Middle frontal gyrus (tissue), 1 donor: Measurements from ENCODE around the gene WIZ.

Experiments used
- DNase-seq: peaks from one replicate; pipeline ENCODE4 v3.0.0-alpha.2; 2015; ENCODE audit warnings: low spot score; ENCODE audit errors: extremely low spot score

WIZ gene

DNA sequence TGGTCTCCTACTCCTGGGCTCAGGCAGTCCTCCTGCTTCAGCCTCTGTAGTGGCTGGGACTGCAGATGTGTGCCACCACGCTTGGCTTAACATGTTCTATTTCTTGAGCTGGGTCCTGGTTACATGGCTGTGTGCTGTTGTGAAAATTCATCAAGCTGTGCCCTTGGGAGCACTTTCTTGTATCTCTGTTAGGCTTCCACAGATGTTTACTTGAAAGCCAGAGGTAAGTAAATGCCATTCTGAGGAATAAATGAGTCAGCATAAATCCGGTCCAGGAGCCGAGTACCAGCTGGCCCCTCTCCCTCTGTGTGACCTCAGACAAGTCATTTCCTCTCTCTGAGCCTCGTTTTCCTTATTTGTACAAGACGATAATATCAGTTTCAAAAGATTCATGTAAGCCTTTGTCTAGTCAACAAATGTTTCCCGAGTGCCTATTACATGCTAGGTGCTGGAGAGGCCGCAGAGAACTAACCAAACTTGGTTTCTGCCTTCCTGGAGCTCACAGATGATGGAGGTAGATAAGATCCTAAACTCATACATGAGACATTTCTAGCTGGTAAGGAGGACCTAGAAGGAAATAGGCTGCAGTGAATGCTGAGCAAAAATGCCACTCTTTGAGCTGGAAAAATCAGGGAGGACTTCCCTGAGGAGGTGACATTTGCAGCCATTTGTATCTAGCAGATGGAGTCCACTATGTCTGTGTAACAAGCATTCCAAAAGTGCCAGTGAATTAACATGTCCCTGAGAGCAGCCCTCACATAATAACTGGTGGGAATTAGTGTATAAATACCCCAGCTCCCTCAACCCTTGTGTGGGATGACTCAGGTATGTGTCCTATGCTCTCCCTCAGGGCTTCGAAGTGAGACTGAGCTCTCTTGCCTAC lies 17.3 kb upstream of the WIZ start:
- no peak for DNase-seq

- no peak for DNase-seq
These were observed 14.9 kb upstream of the WIZ start, which contains the start of gene RASAL3 for GRCh38 chr19:15464394-15465385. TSS of gene RASAL3 (minus strand) at chr19:15464544. CDS start at chr19:15464358, 186 bp downstream.

- DNase-seq = no peak
These were observed 14.2 kb upstream of the WIZ start for GRCh38 chr19:15463861-15464371.

DNA sequence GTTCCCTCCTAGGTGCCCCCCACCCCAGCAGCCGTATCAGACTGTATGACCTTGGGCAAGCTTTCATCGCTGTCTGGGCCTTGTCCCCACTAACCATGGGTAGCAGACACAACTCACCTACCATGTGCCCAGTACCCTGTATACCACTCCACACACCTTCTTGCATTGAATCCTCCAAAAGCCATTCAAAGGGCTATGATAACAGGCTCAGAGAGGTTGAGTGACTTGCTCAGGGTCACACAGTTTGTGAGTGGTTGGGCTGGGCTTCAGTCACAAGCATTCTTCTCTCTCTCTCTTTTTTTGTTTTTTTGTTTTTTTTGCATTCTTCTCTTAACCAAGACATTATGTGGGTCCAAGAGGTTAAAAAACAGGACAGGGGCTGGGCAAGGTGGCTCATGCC lies 11.9 kb upstream of the WIZ start:
- DNase-seq = no peak

DNA sequence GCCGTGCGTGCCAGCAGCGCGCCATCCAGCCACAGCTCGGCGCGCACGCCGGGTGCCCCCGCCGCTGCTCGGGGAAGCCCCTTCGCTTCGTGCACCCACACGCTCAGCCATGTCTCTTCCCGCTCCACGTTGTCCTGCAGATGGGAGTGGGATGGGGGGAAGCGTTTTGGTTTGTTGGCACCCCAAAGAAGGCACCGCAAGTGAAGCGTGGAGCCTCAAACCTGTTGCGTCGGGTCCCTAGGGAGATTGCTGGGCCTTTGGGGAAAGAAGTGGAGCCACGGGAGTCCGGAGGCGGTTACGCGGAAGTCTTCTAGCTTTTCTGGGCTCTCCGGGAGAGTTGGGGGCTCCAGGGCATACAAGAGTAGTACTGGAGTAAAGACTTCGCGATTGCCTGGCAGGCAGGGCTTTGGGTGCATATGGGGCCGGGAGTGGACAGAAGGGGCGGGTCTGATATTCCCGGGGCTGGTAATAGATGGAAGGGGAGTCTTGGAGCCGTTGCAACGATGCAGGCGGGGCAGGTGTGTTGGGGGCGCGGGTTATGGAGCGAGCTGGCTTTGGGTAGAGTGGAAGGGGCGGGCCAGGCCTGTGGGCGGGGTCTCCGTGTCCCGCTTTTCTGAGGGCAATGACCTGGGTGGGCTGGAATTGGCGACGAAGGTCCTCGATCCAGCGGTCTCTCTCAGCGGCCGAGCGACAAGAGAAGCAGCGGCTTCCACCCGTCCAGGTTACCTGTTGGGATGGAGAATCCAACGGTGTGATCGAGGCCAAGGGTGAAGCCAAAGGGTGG lies 8.1 kb upstream of the WIZ start:
- DNase-seq = no peak

- no peak for DNase-seq
These were observed 7.3 kb upstream of the WIZ start for GRCh38 chr19:15456871-15457700.

GRCh38 chr19:15456441-15456840 lies 6.7 kb upstream of the WIZ start:
- DNase-seq = no peak

DNA sequence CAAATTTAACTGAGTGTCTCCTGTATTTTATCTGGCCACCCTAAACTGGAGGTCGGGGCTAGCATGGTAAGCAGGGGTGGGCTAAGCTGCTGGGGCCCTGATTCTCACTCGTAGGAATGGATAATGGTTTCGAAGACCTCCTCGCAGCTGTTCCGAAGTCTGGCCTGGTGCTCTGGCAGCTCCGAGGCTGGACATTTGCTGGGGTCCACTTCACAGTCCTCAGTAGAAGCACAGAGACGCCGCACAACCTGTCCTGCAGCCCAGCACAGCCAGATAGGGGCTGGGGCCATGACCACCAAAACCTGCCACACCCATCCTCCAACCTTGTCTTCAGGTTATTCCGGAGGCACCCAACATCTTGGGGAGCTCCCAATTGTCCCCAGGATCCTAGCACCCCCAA lies 6.2 kb upstream of the WIZ start:
- no peak for DNase-seq

- DNase-seq = no peak
These were observed 4.4 kb upstream of the WIZ start for GRCh38 chr19:15453906-15454860.

DNA sequence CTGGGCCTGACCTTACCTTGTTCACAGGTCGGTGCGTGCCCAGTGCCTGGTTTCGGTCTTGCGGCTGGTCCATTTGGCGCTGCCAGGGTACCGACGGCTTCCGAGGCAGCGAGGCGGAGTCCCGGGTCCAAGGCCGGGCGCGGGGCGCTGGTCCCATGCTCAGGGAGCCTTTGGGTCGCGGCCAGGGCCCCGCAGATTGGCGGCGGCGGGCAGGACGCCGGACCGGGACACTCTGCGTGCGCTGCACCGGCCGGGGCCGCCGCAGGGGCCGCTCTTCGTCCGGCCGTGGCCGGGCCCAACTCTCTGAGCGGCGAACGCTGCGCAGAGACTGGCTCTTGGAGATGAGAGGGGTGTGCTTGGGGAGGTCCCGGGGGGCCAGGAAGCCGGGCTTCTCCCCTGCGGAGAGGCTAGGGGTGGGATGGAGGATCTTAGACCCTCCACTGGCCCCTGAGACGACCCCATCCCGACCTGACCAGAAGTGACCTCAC lies 3.4 kb upstream of the WIZ start:
- no peak for DNase-seq

DNA sequence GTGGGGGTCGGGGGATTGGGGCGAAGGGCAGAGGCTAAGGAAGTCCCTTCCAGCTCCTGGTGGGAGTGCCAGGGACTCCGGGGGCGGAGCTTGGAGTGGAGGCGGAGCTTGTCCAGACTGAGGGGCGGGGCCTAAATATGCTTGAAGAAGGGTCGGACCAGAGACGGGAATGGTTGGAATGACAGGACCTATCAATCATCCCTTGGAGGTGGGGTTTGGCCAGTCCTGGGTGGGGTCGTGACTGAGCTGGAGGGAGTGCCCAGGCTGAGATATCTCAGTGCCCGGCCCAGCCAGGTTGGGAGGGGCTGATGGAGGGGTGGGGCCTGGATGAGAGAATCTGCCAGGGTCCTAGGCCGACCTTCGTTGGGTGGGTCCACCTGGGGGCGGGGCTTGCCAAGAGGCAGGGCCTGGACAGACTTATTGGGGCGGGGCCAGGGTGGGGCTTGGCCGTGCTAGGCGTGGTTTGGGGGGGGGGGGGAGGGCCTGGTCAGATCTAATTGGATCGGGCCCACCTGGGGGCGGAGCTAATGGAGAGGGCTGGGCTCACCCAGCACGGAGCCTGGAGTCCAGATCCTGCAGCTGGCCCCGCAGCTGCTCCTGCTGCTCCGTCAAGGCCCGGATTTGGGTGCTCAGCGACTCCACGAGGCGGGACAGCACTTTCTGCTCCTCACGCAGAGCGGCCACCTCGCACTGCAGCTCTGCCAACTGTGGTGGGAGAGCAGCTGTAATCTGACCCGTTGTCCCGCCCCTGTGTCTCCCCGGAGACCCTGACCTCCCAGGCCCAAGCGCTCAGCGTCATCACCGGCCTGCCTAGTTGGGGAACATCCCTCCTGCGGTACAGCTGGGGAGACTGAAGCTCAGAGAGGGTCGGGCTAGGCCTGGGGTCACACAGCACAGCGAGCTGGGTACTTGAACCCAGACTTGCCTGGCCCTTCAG lies 2.6 kb upstream of the WIZ start:
- DNase-seq = no peak

GRCh38 chr19:15450528-15450890 lies 753 bp upstream of the WIZ start:
- DNase-seq = no peak

GRCh38 chr19:15448778-15449619 lies 757 bp downstream of the WIZ start:
- no peak for DNase-seq

DNA sequence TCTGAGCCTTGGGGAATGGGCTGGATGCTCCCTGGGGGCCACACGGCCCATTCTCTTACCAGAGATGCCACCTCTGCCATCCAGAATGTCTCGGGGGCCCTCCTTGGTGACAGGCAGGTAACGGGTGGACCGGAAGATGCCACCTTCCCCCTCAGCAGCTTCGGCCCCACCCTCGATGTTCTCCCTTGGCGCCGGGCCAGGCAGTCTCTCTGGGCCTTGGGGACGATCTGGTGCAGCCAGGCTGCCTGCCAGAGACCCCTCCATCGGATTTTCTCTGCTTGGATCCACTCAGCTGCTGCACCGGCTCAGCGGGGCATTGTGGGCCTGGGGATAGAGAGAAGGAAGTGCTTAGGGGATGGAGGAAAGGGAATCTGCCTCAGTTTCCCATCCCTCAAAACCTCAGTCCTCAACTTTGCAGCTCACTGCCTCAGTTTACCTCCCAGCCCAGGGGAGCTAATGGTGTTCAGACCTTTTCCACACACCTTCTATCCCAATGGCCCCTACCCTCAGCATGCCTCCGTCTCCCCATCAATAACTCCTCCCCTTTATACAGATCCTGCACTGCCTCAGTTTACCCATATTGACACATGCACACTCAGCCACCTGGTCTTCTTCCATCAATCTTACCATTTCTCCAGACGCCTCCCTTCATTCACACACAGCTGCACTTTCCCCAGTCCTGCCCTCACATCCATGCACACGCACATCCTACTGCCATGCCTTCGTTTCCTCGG lies 1.5 kb downstream of the WIZ start:
- DNase-seq = no peak

GRCh38 chr19:15447057-15447456 lies 2.7 kb downstream of the WIZ start:
- DNase-seq = no peak

- no peak for DNase-seq
These were observed 3.9 kb downstream of the WIZ start for GRCh38 chr19:15445807-15446376.
